Endothelial cell of umbilical vein (primary cell): ENCODE data around the gene CHIT1. TPM values are rescaled to one million over a fixed set of nuclear protein-coding genes. Genes with fewer than 3 reads are reported as not detected.

Experiments
- BruUV-seq: library from RNA; stranded (reverse); fragments of 400-500 nt; replicated peaks from 2 replicates; lab custom pipeline; 2021; lab: Mats Ljungman, UMichigan
- CTCF ChIA-PET: fragments of 300-600, 350-600 bp; sonication (Branson Sonifier 250); formaldehyde crosslinking; loops from one replicate; lab custom pipeline; 2021; ENCODE audit warnings: antibody characterized with exemption, inconsistent platforms; lab: Charles Lee
- POLR2A ChIA-PET: fragments of 300-600, 350-600 bp; sonication (Branson Sonifier 250); formaldehyde crosslinking; loops from one replicate; lab custom pipeline; 2021; ENCODE audit warnings: antibody characterized with exemption, inconsistent platforms; lab: Charles Lee
- DNase-seq: peaks from one replicate; pipeline ENCODE4 v3.0.0-alpha.2; 2011; ENCODE audit warnings: low read depth, low spot score
- FAIRE-seq: peaks from 2 replicates; lab custom pipeline; 2011; peaks lifted over from hg19 to GRCh38; lab: Jason Lieb, UNC
- H2AFZ ChIP-seq: 2 replicates; pipeline ENCODE4 v1.6.0; 2012; ENCODE audit warnings: low read depth, low read length, control low read depth, inconsistent platforms
- H3K27ac ChIP-seq: 2 replicates; pipeline ENCODE4 v1.5.1; 2011; ENCODE audit warnings: low read depth, mild to moderate bottlenecking, control low read depth, low read length, moderate library complexity; ENCODE audit not compliant: insufficient read depth
- H3K27me3 ChIP-seq, 2 experiments: 2 replicates each; pipeline versions ENCODE4 v1.6.0 to v1.6.1; 2011; ENCODE audit warnings: low read length in 2 of 2, mixed read lengths in 1 of 2; ENCODE audit not compliant: control insufficient read depth in 2 of 2, insufficient read depth in 2 of 2
- H3K36me3 ChIP-seq, 2 experiments: 2 replicates in 1 of 2; 3 replicates in 1 of 2; pipeline ENCODE4 v1.5.1; 2011; ENCODE audit warnings: low read length in 2 of 2, mild to moderate bottlenecking in 1 of 2, moderate library complexity in 1 of 2; ENCODE audit not compliant: control insufficient read depth in 2 of 2, insufficient read depth in 2 of 2; ENCODE audit errors: extremely low read depth in 1 of 2
- H3K4me1 ChIP-seq: 3 replicates; pipeline ENCODE4 v1.5.1; 2011; ENCODE audit warnings: mild to moderate bottlenecking, low read length; ENCODE audit not compliant: control insufficient read depth, insufficient read depth; ENCODE audit errors: extremely low read depth
- H3K4me2 ChIP-seq: 2 replicates; pipeline ENCODE4 v1.6.1; 2011; ENCODE audit warnings: low read length, control low read depth, mixed read lengths; ENCODE audit not compliant: insufficient read depth
- H3K4me3 ChIP-seq, 3 experiments: fragments of 200-600 bp in 1 of 3; sonication (generic), shearing (Covaris generic) in 1 of 3; replicated peaks in 1 of 3; 2 replicates each; pipeline ENCODE4 v1.5.1; 2011 to 2016; ENCODE audit warnings: control low read depth in 3 of 3, low read length in 3 of 3, mild to moderate bottlenecking in 2 of 3, inconsistent platforms in 1 of 3, low read depth in 1 of 3, moderate library complexity in 1 of 3; ENCODE audit not compliant: insufficient read depth in 1 of 3
- H3K79me2 ChIP-seq: 2 replicates; pipeline ENCODE4 v1.6.0; 2012; ENCODE audit warnings: low read length, inconsistent platforms; ENCODE audit not compliant: control insufficient read depth, insufficient read depth
- H3K9ac ChIP-seq: replicated peaks from 2 replicates; pipeline ENCODE3; 2011; ENCODE audit warnings: low read length, control low read depth; ENCODE audit not compliant: insufficient read depth; ENCODE audit errors: extremely low read depth
- H3K9me1 ChIP-seq: replicated peaks from 3 replicates; pipeline ENCODE4 v1.6.0; 2011; ENCODE audit warnings: mild to moderate bottlenecking, low read length; ENCODE audit not compliant: control insufficient read depth, insufficient read depth; ENCODE audit errors: extremely low read depth
- H3K9me3 ChIP-seq: replicated peaks from 2 replicates; pipeline ENCODE4 v1.5.1; 2012; ENCODE audit warnings: low read length, inconsistent platforms; ENCODE audit not compliant: control insufficient read depth, insufficient read depth
- H4K20me1 ChIP-seq: replicated peaks from 2 replicates; pipeline ENCODE3; 2011; ENCODE audit warnings: mild to moderate bottlenecking, low read length; ENCODE audit not compliant: control insufficient read depth, insufficient read depth; ENCODE audit errors: extremely low read depth
- EZH2 ChIP-seq: IDR thresholded peaks from 2 replicates; pipeline ENCODE4 v1.6.1; 2012; ENCODE audit warnings: borderline replicate concordance, low read depth, mild to moderate bottlenecking, moderate library complexity, low read length, inconsistent platforms; ENCODE audit not compliant: severe bottlenecking
- FOS ChIP-seq: IDR thresholded peaks from 2 replicates; pipeline ENCODE4 v1.6.1; 2011; ENCODE audit warnings: mild to moderate bottlenecking, low read length, moderate library complexity, borderline replicate concordance; ENCODE audit not compliant: insufficient read depth
- GATA2 ChIP-seq: IDR thresholded peaks from 2 replicates; pipeline ENCODE4 v1.7.0; 2011; ENCODE audit warnings: low read depth, mild to moderate bottlenecking, moderate library complexity, mixed read lengths, low read length; ENCODE audit not compliant: insufficient read length, insufficient read depth
- JUN ChIP-seq: IDR thresholded peaks from 2 replicates; pipeline ENCODE4 v1.6.1; 2011; ENCODE audit warnings: borderline replicate concordance, low read depth; ENCODE audit not compliant: insufficient read length, insufficient read depth
- MYC ChIP-seq: IDR thresholded peaks from one replicate; pipeline ENCODE4 v1.6.1; 2011; ENCODE audit warnings: mild to moderate bottlenecking, low read depth, low read length
- POLR2A ChIP-seq: IDR thresholded peaks from 2 replicates; pipeline ENCODE4 v1.6.1; 2012; ENCODE audit warnings: low read depth, mild to moderate bottlenecking, control low read depth, low read length
- POLR2AphosphoS5 ChIP-seq: IDR thresholded peaks from 2 replicates; pipeline ENCODE4 v1.6.1; 2012; ENCODE audit warnings: low read depth, mild to moderate bottlenecking, control low read depth, low read length, moderate library complexity; ENCODE audit not compliant: insufficient read depth
- dilution Hi-C: fragments of 300-500 bp; cut with MboI; formaldehyde crosslinking; loops from one replicate; pipeline ENCODE4 v1.15.0; 2019; ENCODE audit warnings: low sequenced_read_pairs; ENCODE audit not compliant: extremely low pct_ligation_motif_present
- intact Hi-C: fragments of 100-400 bp; cut with micrococcal nuclease; formaldehyde crosslinking; loops from one replicate; pipeline ENCODE4 v1.10.0; 2022
- polyA plus RNA-seq, 4 experiments: library from polyadenylated mRNA; depleted of rRNA in 3 of 4; stranded (reverse) in 3 of 4; unstranded in 1 of 4; fragments of >200 nt; gene quantifications; 2 replicates each; pipeline versions ENCODE4 v1.2.1 to v1.2.3, GENCODE V29; 2011 to 2012; ENCODE audit warnings: missing spikeins in 1 of 4
- total RNA-seq: library from RNA; stranded (reverse); gene quantifications from 2 replicates; pipeline ENCODE4 v1.2.3, GENCODE V29; 2021
- TF ChIP-seq, protein P1 (sequence below), 2 donors: IDR thresholded peaks; 1 replicate in 1 of 2; 2 replicates in 1 of 2; pipeline ENCODE4 v1.5.1; 2011; ENCODE audit warnings: low read length in 2 of 2, mild to moderate bottlenecking in 2 of 2, moderate library complexity in 2 of 2, control low read depth in 1 of 2, inconsistent platforms in 1 of 2, low read depth in 1 of 2; ENCODE audit not compliant: insufficient read depth in 1 of 2; ENCODE audit errors: extremely low read depth in 1 of 2
- TF ChIP-seq, protein P2 (sequence below): IDR thresholded peaks from 2 replicates; pipeline ENCODE4 v1.6.1; 2011; ENCODE audit not compliant: insufficient read depth, insufficient read length

The CHIT1 gene
- total and polyA plus RNA-seq, 2 donors (not counting 3 experiments of a cell fraction or from before 2014, with no cell fraction given): not detected

DNA sequence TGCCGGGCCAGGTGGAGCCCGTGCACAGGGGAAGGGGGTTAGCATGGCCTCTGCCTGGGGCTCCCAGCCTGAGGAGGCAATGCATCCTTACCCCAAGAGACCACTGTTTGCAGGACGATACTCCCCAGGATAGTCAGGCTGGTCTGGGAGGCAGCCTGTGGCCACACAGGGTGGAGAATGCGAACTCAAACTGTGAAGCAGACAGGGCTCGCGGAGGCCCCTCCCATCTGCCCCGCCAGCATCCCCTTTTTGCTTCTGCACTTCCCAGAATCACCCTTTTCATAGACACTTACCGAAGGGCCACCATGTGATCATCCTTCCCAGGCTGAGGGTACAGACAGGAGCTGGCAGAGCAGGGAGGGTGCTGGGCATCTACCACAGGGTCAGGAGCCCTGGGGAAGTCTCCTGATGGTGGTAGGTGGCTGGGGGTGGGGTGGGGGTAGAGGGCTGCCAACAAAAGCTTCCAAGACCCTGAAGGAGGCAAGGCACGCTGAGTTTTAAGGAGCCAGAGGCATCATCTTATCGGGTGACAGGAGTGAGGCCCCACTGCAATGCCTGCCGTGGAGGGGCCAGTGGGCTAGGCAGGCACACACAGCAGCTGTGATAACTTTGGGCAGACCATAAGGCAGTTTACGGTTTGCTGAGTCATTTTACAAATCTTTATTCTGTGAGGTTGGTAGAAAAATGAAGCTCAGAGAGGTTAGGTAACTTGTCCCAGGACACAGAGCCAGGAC is 44.6 kb upstream of the CHIT1 start:
- Histone ChIP-seq H3K9me1 (no peaks in the 10 kb centered on the region), H3K79me2 (no peaks in the 10 kb centered on the region), H3K9me3 (no peaks in the 10 kb centered on the region), H2AFZ (no peak overlapping the region), H4K20me1 (no peaks in the 10 kb centered on the region), H3K4me1 (peaks cover 5% of the 10 kb centered on the region), H3K27me3 (peaks cover 4 to 6% of the 10 kb centered on the region in 2 experiments), H3K36me3 (no peaks in the 10 kb centered on the region), H3K4me2 (no peak overlapping the region), H3K27ac (no peak overlapping the region), H3K9ac (no peak overlapping the region), H3K4me3 (no peak overlapping the region)
- FAIRE-seq: no peak
- CTCF ChIA-PET: interaction anchor here (0.6 to 19.8 kb wide), 7 partner anchors 10 to 354 kb away, joined by 3 to 1014 read pairs (median 4); partner anchors contain the start of gene BTG2
- dilution Hi-C loops: no loop called here
- DNase-seq: no peak
- no peak for TF ChIP-seq JUN
- TF ChIP-seq EZH2: no peak
- TF ChIP-seq GATA2: no peak
- TF ChIP-seq, protein P1, sequence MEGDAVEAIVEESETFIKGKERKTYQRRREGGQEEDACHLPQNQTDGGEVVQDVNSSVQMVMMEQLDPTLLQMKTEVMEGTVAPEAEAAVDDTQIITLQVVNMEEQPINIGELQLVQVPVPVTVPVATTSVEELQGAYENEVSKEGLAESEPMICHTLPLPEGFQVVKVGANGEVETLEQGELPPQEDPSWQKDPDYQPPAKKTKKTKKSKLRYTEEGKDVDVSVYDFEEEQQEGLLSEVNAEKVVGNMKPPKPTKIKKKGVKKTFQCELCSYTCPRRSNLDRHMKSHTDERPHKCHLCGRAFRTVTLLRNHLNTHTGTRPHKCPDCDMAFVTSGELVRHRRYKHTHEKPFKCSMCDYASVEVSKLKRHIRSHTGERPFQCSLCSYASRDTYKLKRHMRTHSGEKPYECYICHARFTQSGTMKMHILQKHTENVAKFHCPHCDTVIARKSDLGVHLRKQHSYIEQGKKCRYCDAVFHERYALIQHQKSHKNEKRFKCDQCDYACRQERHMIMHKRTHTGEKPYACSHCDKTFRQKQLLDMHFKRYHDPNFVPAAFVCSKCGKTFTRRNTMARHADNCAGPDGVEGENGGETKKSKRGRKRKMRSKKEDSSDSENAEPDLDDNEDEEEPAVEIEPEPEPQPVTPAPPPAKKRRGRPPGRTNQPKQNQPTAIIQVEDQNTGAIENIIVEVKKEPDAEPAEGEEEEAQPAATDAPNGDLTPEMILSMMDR (IDR thresholded peaks at IDR 0.05; ENCODE audit: extremely low read depth in 1 of 2, insufficient read depth in 1 of 2, low read depth in 1 of 2, low read length in 2 of 2): no peak
- no peak for TF ChIP-seq POLR2AphosphoS5
- TF ChIP-seq FOS: no peak
- TF ChIP-seq, protein P2, sequence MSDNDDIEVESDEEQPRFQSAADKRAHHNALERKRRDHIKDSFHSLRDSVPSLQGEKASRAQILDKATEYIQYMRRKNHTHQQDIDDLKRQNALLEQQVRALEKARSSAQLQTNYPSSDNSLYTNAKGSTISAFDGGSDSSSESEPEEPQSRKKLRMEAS: no peak
- TF ChIP-seq MYC: no peak
- no peak for TF ChIP-seq POLR2A
- no TSS peak for BruUV-seq
- intact Hi-C loops: loop anchor here (1.0 to 2.0 kb wide), 6 partner anchors 16 to 213 kb away; partner anchors contain the start of gene BTG2
- POLR2A ChIA-PET: interaction anchor here (0.7 to 1.6 kb wide), 2 partner anchors 31 to 32 kb away, joined by 4 read pairs; partner anchors contain the start of gene BTG2
